ENCODE data around the gene SLC6A13. TPM values are rescaled to one million over a fixed set of nuclear protein-coding genes. Genes with fewer than 3 reads are reported as not detected.
"Not testable (repeated sequence)": the region's sequence is repeated elsewhere in the genome, so short reads cannot be mapped to it uniquely, and the experiment has no call there.

Gene SLC6A13
- total RNA-seq, 1 experiment from 2014 or later = 3.5 TPM

DNA sequence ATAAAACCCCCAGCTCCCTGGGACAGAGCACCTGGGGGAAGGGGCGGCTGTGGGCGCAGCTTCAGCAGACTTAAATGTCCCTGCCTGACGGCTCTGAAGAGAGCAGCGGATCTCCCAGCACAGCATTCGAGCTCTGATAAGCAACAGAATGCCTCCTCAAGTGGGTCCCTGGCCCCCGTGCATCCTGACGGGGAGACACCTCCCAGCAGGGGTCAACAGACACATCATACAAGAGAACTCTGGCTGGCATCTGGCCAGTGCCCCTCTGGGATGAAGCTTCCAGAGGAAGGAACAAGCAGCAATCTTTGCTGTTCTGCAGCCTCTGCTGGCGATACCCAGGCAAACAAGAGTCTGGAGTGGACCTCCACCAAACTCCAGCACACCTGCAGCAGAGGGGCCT, 35.4 kb upstream of the SLC6A13 start:
- intact Hi-C loops (cut with micrococcal nuclease; ENCODE audit: unreplicated experiment); DNase-seq; H3K4me3 Mint-ChIP-seq (ENCODE audit: low read depth, unreplicated experiment); H3K27ac Mint-ChIP-seq (ENCODE audit: unreplicated experiment); H3K27me3 Mint-ChIP-seq (ENCODE audit: unreplicated experiment); BruUV-seq (replicated peaks); H3K4me1 Mint-ChIP-seq (ENCODE audit: low read depth, unreplicated experiment): not testable (repeated sequence)
- CTCF ChIA-PET = interaction anchor here (0.6 kb wide), 1 partner anchor 212 kb away, joined by 3 read pairs; no protein-coding TSS in a partner anchor
- H3K36me3 Mint-ChIP-seq (ENCODE audit: insufficient read depth, unreplicated experiment) = peaks cover 31% of the 10 kb centered on the region
- peaks cover 11% of the 10 kb centered on the region for H3K9me3 Mint-ChIP-seq (ENCODE audit: low read depth, unreplicated experiment)

DNA sequence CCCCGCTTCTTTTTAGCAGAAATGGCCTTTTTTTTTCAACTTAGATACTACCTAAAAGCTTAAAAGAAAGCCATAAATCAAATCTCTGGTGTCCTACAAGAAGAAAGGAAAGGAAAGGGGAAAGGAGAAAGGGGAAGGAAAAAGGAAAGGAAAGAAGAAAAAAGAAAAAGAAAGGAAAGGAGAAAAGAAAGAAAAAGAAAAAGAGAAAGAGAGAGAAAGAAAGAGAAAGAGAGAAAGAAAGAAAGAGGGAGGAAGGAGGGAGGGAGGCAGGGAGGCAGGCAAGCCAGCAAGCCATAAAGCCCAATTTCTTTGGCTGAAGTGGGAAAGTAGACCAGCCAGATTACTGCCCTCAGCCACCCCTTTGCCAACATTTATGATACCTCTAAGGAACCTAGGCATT, 32.5 kb upstream of the SLC6A13 start:
- Mint-ChIP-seq H3K9me3 (ENCODE audit: low read depth, unreplicated experiment) (peaks cover 5% of the 10 kb centered on the region), H3K27ac (ENCODE audit: unreplicated experiment) (no peak overlapping the region), H3K36me3 (ENCODE audit: insufficient read depth, unreplicated experiment) (peaks cover 25% of the 10 kb centered on the region), H3K4me3 (ENCODE audit: low read depth, unreplicated experiment) (no peak overlapping the region), H3K4me1 (ENCODE audit: low read depth, unreplicated experiment) (no peaks in the 10 kb centered on the region), H3K27me3 (ENCODE audit: unreplicated experiment) (no peaks in the 10 kb centered on the region)
- intact Hi-C loops (cut with micrococcal nuclease; ENCODE audit: unreplicated experiment) = no loop called here
- TF ChIP-seq, protein P1, sequence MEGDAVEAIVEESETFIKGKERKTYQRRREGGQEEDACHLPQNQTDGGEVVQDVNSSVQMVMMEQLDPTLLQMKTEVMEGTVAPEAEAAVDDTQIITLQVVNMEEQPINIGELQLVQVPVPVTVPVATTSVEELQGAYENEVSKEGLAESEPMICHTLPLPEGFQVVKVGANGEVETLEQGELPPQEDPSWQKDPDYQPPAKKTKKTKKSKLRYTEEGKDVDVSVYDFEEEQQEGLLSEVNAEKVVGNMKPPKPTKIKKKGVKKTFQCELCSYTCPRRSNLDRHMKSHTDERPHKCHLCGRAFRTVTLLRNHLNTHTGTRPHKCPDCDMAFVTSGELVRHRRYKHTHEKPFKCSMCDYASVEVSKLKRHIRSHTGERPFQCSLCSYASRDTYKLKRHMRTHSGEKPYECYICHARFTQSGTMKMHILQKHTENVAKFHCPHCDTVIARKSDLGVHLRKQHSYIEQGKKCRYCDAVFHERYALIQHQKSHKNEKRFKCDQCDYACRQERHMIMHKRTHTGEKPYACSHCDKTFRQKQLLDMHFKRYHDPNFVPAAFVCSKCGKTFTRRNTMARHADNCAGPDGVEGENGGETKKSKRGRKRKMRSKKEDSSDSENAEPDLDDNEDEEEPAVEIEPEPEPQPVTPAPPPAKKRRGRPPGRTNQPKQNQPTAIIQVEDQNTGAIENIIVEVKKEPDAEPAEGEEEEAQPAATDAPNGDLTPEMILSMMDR (IDR thresholded peaks at IDR 0.05; ENCODE audit: unreplicated experiment) = no peak
- CTCF ChIA-PET = no interaction called here
- no TSS peak for BruUV-seq (replicated peaks)
- no peak for DNase-seq

DNA sequence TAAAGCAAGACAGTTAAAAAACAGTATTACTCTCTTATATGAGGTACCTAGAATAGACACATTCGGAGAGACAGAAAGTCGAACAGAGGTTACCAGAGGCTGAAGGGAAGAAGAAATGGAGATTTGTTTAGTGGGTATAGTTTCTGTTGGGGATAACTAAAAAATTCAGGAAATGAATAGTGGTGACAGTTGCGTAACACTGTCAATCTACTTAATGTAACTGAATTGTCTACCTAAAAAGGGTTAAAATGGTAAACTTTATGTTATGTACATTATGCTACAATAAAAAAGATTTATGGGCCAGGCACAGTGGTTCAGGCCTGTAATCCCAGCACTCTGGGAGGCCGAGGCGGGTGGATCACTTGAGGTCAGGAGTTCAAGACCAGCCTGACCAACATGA, 30.6 kb upstream of the SLC6A13 start:
- intact Hi-C loops (cut with micrococcal nuclease; ENCODE audit: unreplicated experiment) = no loop called here
- Mint-ChIP-seq H3K27ac (ENCODE audit: unreplicated experiment) (no peak overlapping the region), H3K27me3 (ENCODE audit: unreplicated experiment) (no peaks in the 10 kb centered on the region), H3K9me3 (ENCODE audit: low read depth, unreplicated experiment) (no peaks in the 10 kb centered on the region), H3K4me3 (ENCODE audit: low read depth, unreplicated experiment) (no peak overlapping the region), H3K4me1 (ENCODE audit: low read depth, unreplicated experiment) (no peaks in the 10 kb centered on the region), H3K36me3 (ENCODE audit: insufficient read depth, unreplicated experiment) (peaks cover 13% of the 10 kb centered on the region)
- DNase-seq = no peak
- BruUV-seq (replicated peaks) = no TSS peak
- CTCF ChIA-PET = no interaction called here
- TF ChIP-seq, protein P1 (IDR thresholded peaks at IDR 0.05; ENCODE audit: unreplicated experiment) = no peak

DNA sequence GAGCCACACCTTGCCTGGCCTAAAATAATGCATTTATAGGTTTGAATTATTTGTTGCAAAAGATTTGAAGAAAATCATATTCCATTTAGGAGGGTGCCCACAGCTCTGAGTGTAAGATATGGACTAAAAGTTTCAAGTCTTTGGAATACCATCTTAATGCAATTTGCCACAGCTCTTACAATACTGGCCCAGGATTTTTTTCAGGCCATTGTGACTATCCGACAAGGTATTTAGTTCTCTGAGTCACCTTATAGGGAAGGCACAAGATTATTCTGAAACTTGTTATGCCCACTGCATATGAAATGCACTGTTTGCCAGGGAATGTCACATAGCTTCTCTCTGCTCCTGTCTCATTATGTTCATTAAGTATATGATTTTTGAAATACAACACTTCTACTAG, 29.6 kb upstream of the SLC6A13 start:
- intact Hi-C loops (cut with micrococcal nuclease; ENCODE audit: unreplicated experiment) = no loop called here
- Mint-ChIP-seq H3K36me3 (ENCODE audit: insufficient read depth, unreplicated experiment) (peaks cover 13% of the 10 kb centered on the region), H3K27me3 (ENCODE audit: unreplicated experiment) (no peaks in the 10 kb centered on the region), H3K4me1 (ENCODE audit: low read depth, unreplicated experiment) (no peaks in the 10 kb centered on the region), H3K4me3 (ENCODE audit: low read depth, unreplicated experiment) (no peak overlapping the region), H3K9me3 (ENCODE audit: low read depth, unreplicated experiment) (no peaks in the 10 kb centered on the region), H3K27ac (ENCODE audit: unreplicated experiment) (no peak overlapping the region)
- TF ChIP-seq, protein P1 (IDR thresholded peaks at IDR 0.05; ENCODE audit: unreplicated experiment) = no peak
- no peak for DNase-seq
- BruUV-seq (replicated peaks) = no TSS peak
- CTCF ChIA-PET = no interaction called here

DNA sequence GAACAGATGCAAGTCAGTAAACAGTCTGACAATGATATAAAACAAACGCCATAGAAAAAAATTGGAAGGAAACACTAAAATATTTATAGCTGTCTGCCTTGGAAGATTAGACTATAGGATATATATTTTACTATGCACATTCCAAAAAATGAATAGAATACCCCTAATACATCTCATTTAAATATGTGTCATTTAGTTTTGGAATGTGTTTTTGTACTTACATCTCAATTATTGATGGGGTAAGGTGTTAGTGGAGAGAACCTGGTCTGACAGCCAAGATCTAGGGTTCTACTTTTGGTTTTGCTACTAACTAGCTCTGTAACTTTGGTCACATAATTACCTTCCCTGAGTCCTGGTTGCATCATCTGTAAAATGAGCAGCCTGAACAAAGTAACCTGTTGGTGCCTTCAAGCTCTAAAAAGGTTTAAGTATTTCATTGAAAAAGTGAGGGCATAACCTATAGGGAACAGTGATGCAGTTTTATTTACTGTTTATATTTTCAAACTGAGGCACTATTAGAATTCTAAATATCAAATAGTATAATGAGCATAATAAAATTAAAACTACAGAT, 28.6 kb upstream of the SLC6A13 start:
- DNase-seq = no peak
- Mint-ChIP-seq H3K36me3 (ENCODE audit: insufficient read depth, unreplicated experiment) (peaks cover 13% of the 10 kb centered on the region), H3K9me3 (ENCODE audit: low read depth, unreplicated experiment) (no peaks in the 10 kb centered on the region), H3K27ac (ENCODE audit: unreplicated experiment) (no peak overlapping the region), H3K4me3 (ENCODE audit: low read depth, unreplicated experiment) (no peak overlapping the region), H3K27me3 (ENCODE audit: unreplicated experiment) (no peaks in the 10 kb centered on the region), H3K4me1 (ENCODE audit: low read depth, unreplicated experiment) (no peaks in the 10 kb centered on the region)
- TF ChIP-seq, protein P1 (IDR thresholded peaks at IDR 0.05; ENCODE audit: unreplicated experiment) = no peak
- intact Hi-C loops (cut with micrococcal nuclease; ENCODE audit: unreplicated experiment) = no loop called here
- CTCF ChIA-PET = interaction anchor here (0.5 kb wide), 1 partner anchor 1231 kb away, joined by 3 read pairs; no protein-coding TSS in a partner anchor
- no TSS peak for BruUV-seq (replicated peaks)

Data from Calu3 (cell line).